DOHH2 (cell line): ENCODE measurements around the gene UGT2B7.

Experiments
- H3F3A ChIP-seq: fragments of 200-600 bp; sonication (generic), shearing (Covaris generic); 2 replicates; pipeline ENCODE4 v1.6.0; 2016; ENCODE audit warnings: antibody characterized with exemption, mild to moderate bottlenecking; ENCODE audit not compliant: control insufficient read depth, insufficient read depth
- H3K27ac ChIP-seq: fragments of 200-600 bp; sonication (generic); 2 replicates; pipeline ENCODE4 v1.5.1; 2014; ENCODE audit warnings: low read depth, mild to moderate bottlenecking, low read length, moderate library complexity
- H3K27me3 ChIP-seq: fragments of 200-600 bp; sonication (generic); 2 replicates; pipeline ENCODE4 v1.6.1; 2014; ENCODE audit warnings: mild to moderate bottlenecking, low read length, mixed read lengths; ENCODE audit not compliant: control insufficient read depth
- H3K36me3 ChIP-seq: fragments of 200-600 bp; sonication (generic); 2 replicates; pipeline ENCODE4 v1.6.1; 2014; ENCODE audit warnings: mild to moderate bottlenecking, low read length, moderate library complexity, mixed read lengths; ENCODE audit not compliant: control insufficient read depth
- H3K4me1 ChIP-seq: fragments of 200-600 bp; sonication (generic); 2 replicates; pipeline ENCODE4 v1.6.1; 2014; ENCODE audit warnings: mild to moderate bottlenecking, low read length, mixed read lengths; ENCODE audit not compliant: control insufficient read depth
- H3K4me2 ChIP-seq: fragments of 200-600 bp; sonication (generic); 2 replicates; pipeline ENCODE4 v1.6.0; 2014; ENCODE audit warnings: mild to moderate bottlenecking, low read length, moderate library complexity
- H3K4me3 ChIP-seq: fragments of 200-600 bp; sonication (generic); 2 replicates; pipeline ENCODE4 v1.5.1; 2014; ENCODE audit warnings: mild to moderate bottlenecking, low read length, mixed read lengths
- H3K79me2 ChIP-seq: fragments of 200-600 bp; sonication (generic); 2 replicates; pipeline ENCODE4 v1.6.1; 2014; ENCODE audit warnings: mild to moderate bottlenecking, low read length, mixed read lengths; ENCODE audit not compliant: control insufficient read depth
- H3K9me2 ChIP-seq: fragments of 200-600 bp; sonication (generic); replicated peaks from 2 replicates; pipeline ENCODE4 v1.6.1; 2014; ENCODE audit warnings: mild to moderate bottlenecking, low read length, mixed read lengths; ENCODE audit not compliant: control insufficient read depth
- H3K9me3 ChIP-seq: fragments of 200-600 bp; sonication (generic); 2 replicates; pipeline ENCODE4 v1.6.1; 2014; ENCODE audit warnings: antibody characterized with exemption, low read length, mixed read lengths; ENCODE audit not compliant: control insufficient read depth, insufficient read depth
- H4K20me1 ChIP-seq: fragments of 200-600 bp; sonication (generic); 2 replicates; pipeline ENCODE4 v1.6.0; 2014; ENCODE audit warnings: low read depth, mild to moderate bottlenecking, antibody characterized with exemption, low read length, moderate library complexity; ENCODE audit not compliant: control insufficient read depth, insufficient read depth
- EZH2phosphoT487 ChIP-seq: fragments of 200-600 bp; sonication (generic); IDR thresholded peaks from 2 replicates; pipeline ENCODE4 v1.6.1; 2017; ENCODE audit warnings: borderline replicate concordance, mild to moderate bottlenecking, antibody characterized with exemption, low read length, moderate library complexity, mixed read lengths
- TF ChIP-seq, protein P1 (sequence below): fragments of 200-600 bp; sonication (generic); IDR thresholded peaks from one replicate; pipeline ENCODE4 v1.5.1; 2014; ENCODE audit warnings: antibody characterized with exemption, mild to moderate bottlenecking, low read depth, low read length; ENCODE audit not compliant: poor library complexity, severe bottlenecking

UGT2B7 gene

DNA sequence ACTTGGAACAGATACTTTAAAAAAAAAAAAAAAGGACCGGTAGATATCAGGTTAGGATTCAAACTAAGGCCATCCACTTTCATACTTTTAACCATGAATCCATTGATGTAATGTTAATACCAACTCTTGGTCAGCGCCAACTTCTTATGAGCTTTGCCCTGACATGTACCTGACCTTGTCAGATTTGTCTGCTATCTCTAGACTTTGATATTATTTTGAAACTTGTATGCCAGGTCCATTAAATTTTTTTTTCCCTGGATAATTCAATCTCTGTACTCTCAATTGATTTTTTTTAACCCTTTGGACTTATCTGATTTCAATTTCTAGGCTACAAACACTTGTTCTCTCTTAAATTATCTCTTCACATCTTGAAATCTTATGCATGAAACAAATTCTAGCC is 27.2 kb upstream of the UGT2B7 start:
- Histone ChIP-seq H3K4me2 (no peak overlapping the region), H3F3A (no peaks in the 10 kb centered on the region), H3K4me3 (no peak overlapping the region), H3K79me2 (no peaks in the 10 kb centered on the region), H3K9me3 (no peaks in the 10 kb centered on the region), H3K4me1 (no peaks in the 10 kb centered on the region), H3K36me3 (no peaks in the 10 kb centered on the region), H3K9me2 (no peaks in the 10 kb centered on the region), H4K20me1 (no peaks in the 10 kb centered on the region), H3K27me3 (no peaks in the 10 kb centered on the region), H3K27ac (no peak overlapping the region)
- TF ChIP-seq, protein P1, sequence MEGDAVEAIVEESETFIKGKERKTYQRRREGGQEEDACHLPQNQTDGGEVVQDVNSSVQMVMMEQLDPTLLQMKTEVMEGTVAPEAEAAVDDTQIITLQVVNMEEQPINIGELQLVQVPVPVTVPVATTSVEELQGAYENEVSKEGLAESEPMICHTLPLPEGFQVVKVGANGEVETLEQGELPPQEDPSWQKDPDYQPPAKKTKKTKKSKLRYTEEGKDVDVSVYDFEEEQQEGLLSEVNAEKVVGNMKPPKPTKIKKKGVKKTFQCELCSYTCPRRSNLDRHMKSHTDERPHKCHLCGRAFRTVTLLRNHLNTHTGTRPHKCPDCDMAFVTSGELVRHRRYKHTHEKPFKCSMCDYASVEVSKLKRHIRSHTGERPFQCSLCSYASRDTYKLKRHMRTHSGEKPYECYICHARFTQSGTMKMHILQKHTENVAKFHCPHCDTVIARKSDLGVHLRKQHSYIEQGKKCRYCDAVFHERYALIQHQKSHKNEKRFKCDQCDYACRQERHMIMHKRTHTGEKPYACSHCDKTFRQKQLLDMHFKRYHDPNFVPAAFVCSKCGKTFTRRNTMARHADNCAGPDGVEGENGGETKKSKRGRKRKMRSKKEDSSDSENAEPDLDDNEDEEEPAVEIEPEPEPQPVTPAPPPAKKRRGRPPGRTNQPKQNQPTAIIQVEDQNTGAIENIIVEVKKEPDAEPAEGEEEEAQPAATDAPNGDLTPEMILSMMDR = no peak
- no peak for TF ChIP-seq EZH2phosphoT487

DNA sequence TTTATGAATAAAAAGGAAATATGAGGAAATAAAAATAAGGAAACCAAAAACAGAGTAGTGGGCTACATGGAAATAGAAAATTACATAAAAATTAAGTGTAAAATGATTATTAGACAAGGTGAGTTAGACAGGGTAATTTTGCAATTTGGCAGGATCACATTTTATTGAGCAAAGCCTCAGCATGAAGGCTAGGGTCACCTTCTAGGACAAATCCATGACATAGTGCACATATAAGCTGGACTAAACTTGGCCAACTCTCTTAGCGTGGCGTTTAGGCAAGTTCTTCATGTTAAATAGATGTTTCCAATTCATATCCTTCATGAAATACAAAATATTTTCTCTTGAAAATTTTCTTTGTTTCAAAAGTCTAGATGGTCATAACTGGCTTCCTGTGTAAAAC is 25.7 kb upstream of the UGT2B7 start:
- no peak overlapping the region for H3K27ac ChIP-seq
- no peaks in the 10 kb centered on the region for H3F3A ChIP-seq
- H3K4me2 ChIP-seq = no peak overlapping the region
- H3K27me3 ChIP-seq = no peaks in the 10 kb centered on the region
- no peaks in the 10 kb centered on the region for H3K79me2 ChIP-seq
- no peaks in the 10 kb centered on the region for H3K9me3 ChIP-seq
- H4K20me1 ChIP-seq = no peaks in the 10 kb centered on the region
- H3K4me1 ChIP-seq = no peaks in the 10 kb centered on the region
- TF ChIP-seq, protein P1 = no peak
- no peak for TF ChIP-seq EZH2phosphoT487
- H3K4me3 ChIP-seq = no peak overlapping the region
- no peaks in the 10 kb centered on the region for H3K9me2 ChIP-seq
- H3K36me3 ChIP-seq = no peaks in the 10 kb centered on the region

DNA sequence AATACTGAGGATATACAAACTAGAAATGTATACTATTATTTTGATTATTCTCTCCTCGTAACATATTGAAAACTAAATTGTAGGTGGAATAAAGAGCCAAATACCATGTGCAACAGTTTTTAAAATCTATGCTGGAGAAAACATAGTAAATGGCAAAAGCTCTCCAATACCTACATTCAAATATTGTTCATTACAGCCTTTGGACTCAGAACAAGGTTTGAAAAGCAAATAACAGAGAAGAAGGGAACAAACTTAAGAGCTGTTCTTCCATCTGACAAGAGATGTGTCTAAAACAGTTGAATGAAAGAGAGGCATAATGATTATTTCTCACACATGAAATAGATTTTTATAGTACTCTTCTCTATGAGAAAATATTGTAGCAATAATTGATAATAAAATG is 25.0 kb upstream of the UGT2B7 start:
- Histone ChIP-seq H3K36me3 (no peaks in the 10 kb centered on the region), H4K20me1 (no peaks in the 10 kb centered on the region), H3K4me2 (no peak overlapping the region), H3K27ac (no peak overlapping the region), H3K9me2 (no peaks in the 10 kb centered on the region), H3K9me3 (no peaks in the 10 kb centered on the region), H3F3A (no peaks in the 10 kb centered on the region), H3K4me3 (no peak overlapping the region), H3K27me3 (no peaks in the 10 kb centered on the region), H3K4me1 (no peaks in the 10 kb centered on the region), H3K79me2 (no peaks in the 10 kb centered on the region)
- TF ChIP-seq, protein P1 = no peak
- no peak for TF ChIP-seq EZH2phosphoT487

DNA sequence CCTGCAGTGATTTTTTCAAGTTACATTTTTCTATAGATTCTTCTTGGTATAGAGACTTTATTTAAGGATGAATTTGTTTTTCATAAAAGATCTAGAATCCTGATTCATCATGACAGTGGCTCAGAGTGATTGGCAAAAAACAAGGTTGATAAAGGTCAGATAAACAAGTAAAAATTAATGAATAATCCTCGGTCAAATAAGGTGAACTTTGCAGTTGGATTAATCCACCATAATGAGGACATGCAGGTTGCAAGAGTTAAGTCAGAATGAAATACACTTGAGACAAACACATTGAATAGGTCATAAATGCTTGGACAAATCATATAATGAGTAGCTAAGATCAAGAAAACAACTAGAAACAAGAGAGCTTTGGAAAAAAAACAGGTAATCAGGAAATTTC is 22.9 kb upstream of the UGT2B7 start:
- no peak overlapping the region for H3K4me3 ChIP-seq
- H3K27me3 ChIP-seq = no peaks in the 10 kb centered on the region
- H3K4me1 ChIP-seq = no peaks in the 10 kb centered on the region
- TF ChIP-seq, protein P1 = no peak
- no peak for TF ChIP-seq EZH2phosphoT487
- H3K36me3 ChIP-seq = no peaks in the 10 kb centered on the region
- H4K20me1 ChIP-seq = no peaks in the 10 kb centered on the region
- no peaks in the 10 kb centered on the region for H3K79me2 ChIP-seq
- no peaks in the 10 kb centered on the region for H3K9me3 ChIP-seq
- no peak overlapping the region for H3K4me2 ChIP-seq
- no peak overlapping the region for H3K27ac ChIP-seq
- H3F3A ChIP-seq = no peaks in the 10 kb centered on the region
- H3K9me2 ChIP-seq = no peaks in the 10 kb centered on the region
